Astrocyte (in vitro differentiated cells and primary cell): ENCODE results near the gene GRM7.

Experiments used
- CTCF ChIP-seq: IDR thresholded peaks from 2 replicates; pipeline ENCODE4 v1.5.1; 2011; ENCODE audit warnings: low read depth, mild to moderate bottlenecking, inconsistent platforms, low read length, moderate library complexity; ENCODE audit not compliant: insufficient read depth
- EZH2 ChIP-seq: IDR thresholded peaks from 2 replicates; pipeline ENCODE4 v1.6.1; 2012; ENCODE audit warnings: mild to moderate bottlenecking, low read length, inconsistent platforms; ENCODE audit not compliant: insufficient read depth

DNA sequence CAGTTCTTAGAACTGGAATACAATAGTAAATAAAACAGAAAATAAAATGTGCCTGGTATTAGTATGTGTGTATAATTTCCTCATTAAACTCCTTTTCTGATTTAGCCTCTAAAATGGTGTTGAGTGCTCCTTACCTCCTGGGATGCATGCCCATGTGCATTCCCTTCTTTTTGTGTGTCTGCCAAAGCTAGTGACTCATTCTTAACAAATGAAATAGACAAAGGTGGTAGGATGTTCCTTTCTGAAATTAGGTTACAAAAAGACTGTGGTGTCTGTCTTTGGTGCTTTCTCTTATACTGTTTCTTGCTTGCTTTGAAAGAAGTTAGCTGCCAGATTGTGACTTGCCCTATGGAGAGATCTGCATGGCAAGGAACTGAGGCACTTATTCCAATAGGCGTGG, 623.7 kb downstream of the GRM7 start:
- TF ChIP-seq CTCF = no peak
- no peak for TF ChIP-seq EZH2
